ENCODE measurements around the gene KIRREL3.

Gene KIRREL3

GRCh38 chr11:126696982-126697381, 303.6 kb downstream of the KIRREL3 start:
- no peak overlapping the region for H3K27ac ChIP-seq (ENCODE audit: low read depth, low read length)
- H3K4me1 ChIP-seq (ENCODE audit: control insufficient read depth, insufficient read depth, low read length, unreplicated experiment), result no peaks in the 10 kb centered on the region
- no peak overlapping the region for H2AFZ ChIP-seq (ENCODE audit: low read length, unreplicated experiment)
- H3K36me3 ChIP-seq (ENCODE audit: insufficient read depth, low read length), result no peaks in the 10 kb centered on the region
- H3K27me3 ChIP-seq (ENCODE audit: insufficient read depth, low read length), result no peaks in the 10 kb centered on the region
- no peak overlapping the region for H3K4me3 ChIP-seq (ENCODE audit: low read depth, low read length)
- H3K79me2 ChIP-seq (ENCODE audit: control insufficient read depth, insufficient read depth, low read length, unreplicated experiment), result no peaks in the 10 kb centered on the region

GRCh38 chr11:126695293-126695692, 305.3 kb downstream of the KIRREL3 start:
- no peaks in the 10 kb centered on the region for H3K36me3 ChIP-seq (ENCODE audit: insufficient read depth, low read length)
- no peaks in the 10 kb centered on the region for H3K27me3 ChIP-seq (ENCODE audit: insufficient read depth, low read length)
- no peak overlapping the region for H3K4me3 ChIP-seq (ENCODE audit: low read depth, low read length)
- H2AFZ ChIP-seq (ENCODE audit: low read length, unreplicated experiment), result no peak overlapping the region
- no peaks in the 10 kb centered on the region for H3K4me1 ChIP-seq (ENCODE audit: control insufficient read depth, insufficient read depth, low read length, unreplicated experiment)
- no peak overlapping the region for H3K27ac ChIP-seq (ENCODE audit: low read depth, low read length)
- H3K79me2 ChIP-seq (ENCODE audit: control insufficient read depth, insufficient read depth, low read length, unreplicated experiment), result no peaks in the 10 kb centered on the region

GRCh38 chr11:126694065-126694625, 306.4 kb downstream of the KIRREL3 start:
- H3K27ac ChIP-seq (ENCODE audit: low read depth, low read length), result no peak overlapping the region
- H3K4me3 ChIP-seq (ENCODE audit: low read depth, low read length), result no peak overlapping the region
- no peaks in the 10 kb centered on the region for H3K4me1 ChIP-seq (ENCODE audit: control insufficient read depth, insufficient read depth, low read length, unreplicated experiment)
- no peaks in the 10 kb centered on the region for H3K79me2 ChIP-seq (ENCODE audit: control insufficient read depth, insufficient read depth, low read length, unreplicated experiment)
- no peak overlapping the region for H2AFZ ChIP-seq (ENCODE audit: low read length, unreplicated experiment)
- no peaks in the 10 kb centered on the region for H3K36me3 ChIP-seq (ENCODE audit: insufficient read depth, low read length)
- H3K27me3 ChIP-seq (ENCODE audit: insufficient read depth, low read length), result no peaks in the 10 kb centered on the region

GRCh38 chr11:126687477-126687876, 313.1 kb downstream of the KIRREL3 start:
- H2AFZ ChIP-seq (ENCODE audit: low read length, unreplicated experiment), result no peak overlapping the region
- no peaks in the 10 kb centered on the region for H3K4me1 ChIP-seq (ENCODE audit: control insufficient read depth, insufficient read depth, low read length, unreplicated experiment)
- H3K27me3 ChIP-seq (ENCODE audit: insufficient read depth, low read length), result no peaks in the 10 kb centered on the region
- H3K27ac ChIP-seq (ENCODE audit: low read depth, low read length), result no peak overlapping the region
- H3K36me3 ChIP-seq (ENCODE audit: insufficient read depth, low read length), result no peaks in the 10 kb centered on the region
- no peaks in the 10 kb centered on the region for H3K79me2 ChIP-seq (ENCODE audit: control insufficient read depth, insufficient read depth, low read length, unreplicated experiment)
- no peak overlapping the region for H3K4me3 ChIP-seq (ENCODE audit: low read depth, low read length)

- Histone ChIP-seq H3K27me3 (ENCODE audit: insufficient read depth, low read length) (no peaks in the 10 kb centered on the region), H3K27ac (ENCODE audit: low read depth, low read length) (no peak overlapping the region), H3K79me2 (ENCODE audit: control insufficient read depth, insufficient read depth, low read length, unreplicated experiment) (no peaks in the 10 kb centered on the region), H3K36me3 (ENCODE audit: insufficient read depth, low read length) (no peaks in the 10 kb centered on the region), H3K4me1 (ENCODE audit: control insufficient read depth, insufficient read depth, low read length, unreplicated experiment) (no peaks in the 10 kb centered on the region), H3K4me3 (ENCODE audit: low read depth, low read length) (no peak overlapping the region), H2AFZ (ENCODE audit: low read length, unreplicated experiment) (no peak overlapping the region)
Measured at GRCh38 chr11:126686938-126687337, 313.6 kb downstream of the KIRREL3 start.

GRCh38 chr11:126683766-126684728, 316.5 kb downstream of the KIRREL3 start:
- Histone ChIP-seq H3K36me3 (ENCODE audit: insufficient read depth, low read length) (no peaks in the 10 kb centered on the region), H3K4me1 (ENCODE audit: control insufficient read depth, insufficient read depth, low read length, unreplicated experiment) (no peaks in the 10 kb centered on the region), H3K27ac (ENCODE audit: low read depth, low read length) (no peak overlapping the region), H3K4me3 (ENCODE audit: low read depth, low read length) (no peak overlapping the region), H2AFZ (ENCODE audit: low read length, unreplicated experiment) (no peak overlapping the region), H3K27me3 (ENCODE audit: insufficient read depth, low read length) (no peaks in the 10 kb centered on the region), H3K79me2 (ENCODE audit: control insufficient read depth, insufficient read depth, low read length, unreplicated experiment) (no peaks in the 10 kb centered on the region)

- no peak overlapping the region for H3K27ac ChIP-seq (ENCODE audit: low read depth, low read length)
- no peaks in the 10 kb centered on the region for H3K4me1 ChIP-seq (ENCODE audit: control insufficient read depth, insufficient read depth, low read length, unreplicated experiment)
- H2AFZ ChIP-seq (ENCODE audit: low read length, unreplicated experiment), result no peak overlapping the region
- H3K27me3 ChIP-seq (ENCODE audit: insufficient read depth, low read length), result no peaks in the 10 kb centered on the region
- no peaks in the 10 kb centered on the region for H3K79me2 ChIP-seq (ENCODE audit: control insufficient read depth, insufficient read depth, low read length, unreplicated experiment)
- H3K4me3 ChIP-seq (ENCODE audit: low read depth, low read length), result no peak overlapping the region
- no peaks in the 10 kb centered on the region for H3K36me3 ChIP-seq (ENCODE audit: insufficient read depth, low read length)
Measured at GRCh38 chr11:126682590-126682989, 318.0 kb downstream of the KIRREL3 start.

- Histone ChIP-seq H3K36me3 (ENCODE audit: insufficient read depth, low read length) (no peaks in the 10 kb centered on the region), H3K4me1 (ENCODE audit: control insufficient read depth, insufficient read depth, low read length, unreplicated experiment) (no peaks in the 10 kb centered on the region), H3K27me3 (ENCODE audit: insufficient read depth, low read length) (no peaks in the 10 kb centered on the region), H2AFZ (ENCODE audit: low read length, unreplicated experiment) (no peak overlapping the region), H3K27ac (ENCODE audit: low read depth, low read length) (no peak overlapping the region), H3K79me2 (ENCODE audit: control insufficient read depth, insufficient read depth, low read length, unreplicated experiment) (no peaks in the 10 kb centered on the region), H3K4me3 (ENCODE audit: low read depth, low read length) (no peak overlapping the region)
Measured at GRCh38 chr11:126680700-126681099, 319.9 kb downstream of the KIRREL3 start.

- H3K27ac ChIP-seq (ENCODE audit: low read depth, low read length), result no peak overlapping the region
Measured at GRCh38 chr11:126680131-126680530, 320.4 kb downstream of the KIRREL3 start.

GRCh38 chr11:126679033-126679432, 321.5 kb downstream of the KIRREL3 start:
- Histone ChIP-seq H3K79me2 (ENCODE audit: control insufficient read depth, insufficient read depth, low read length, unreplicated experiment) (no peaks in the 10 kb centered on the region), H3K27ac (ENCODE audit: low read depth, low read length) (no peak overlapping the region), H3K4me1 (ENCODE audit: control insufficient read depth, insufficient read depth, low read length, unreplicated experiment) (no peaks in the 10 kb centered on the region)

More at GRCh38 chr11:126680131-126680530, 320.4 kb downstream of the KIRREL3 start:
- H3K79me2 ChIP-seq (ENCODE audit: control insufficient read depth, insufficient read depth, low read length, unreplicated experiment), result no peaks in the 10 kb centered on the region
- no peaks in the 10 kb centered on the region for H3K36me3 ChIP-seq (ENCODE audit: insufficient read depth, low read length)
- no peak overlapping the region for H3K4me3 ChIP-seq (ENCODE audit: low read depth, low read length)
- H3K4me1 ChIP-seq (ENCODE audit: control insufficient read depth, insufficient read depth, low read length, unreplicated experiment), result no peaks in the 10 kb centered on the region
- no peaks in the 10 kb centered on the region for H3K27me3 ChIP-seq (ENCODE audit: insufficient read depth, low read length)
- no peak overlapping the region for H2AFZ ChIP-seq (ENCODE audit: low read length, unreplicated experiment)

GRCh38 chr11:126676536-126676935, 324.0 kb downstream of the KIRREL3 start:
- Histone ChIP-seq H3K4me1 (ENCODE audit: control insufficient read depth, insufficient read depth, low read length, unreplicated experiment) (no peaks in the 10 kb centered on the region), H3K27ac (ENCODE audit: low read depth, low read length) (no peak overlapping the region), H2AFZ (ENCODE audit: low read length, unreplicated experiment) (no peak overlapping the region), H3K36me3 (ENCODE audit: insufficient read depth, low read length) (no peaks in the 10 kb centered on the region), H3K27me3 (ENCODE audit: insufficient read depth, low read length) (no peaks in the 10 kb centered on the region; the same call in 1 of the 2 replicates), H3K4me3 (ENCODE audit: low read depth, low read length) (no peak overlapping the region), H3K79me2 (ENCODE audit: control insufficient read depth, insufficient read depth, low read length, unreplicated experiment) (no peaks in the 10 kb centered on the region)

More at GRCh38 chr11:126679033-126679432, 321.5 kb downstream of the KIRREL3 start:
- no peaks in the 10 kb centered on the region for H3K27me3 ChIP-seq (ENCODE audit: insufficient read depth, low read length)
- no peak overlapping the region for H3K4me3 ChIP-seq (ENCODE audit: low read depth, low read length)
- H3K36me3 ChIP-seq (ENCODE audit: insufficient read depth, low read length), result no peaks in the 10 kb centered on the region
- no peak overlapping the region for H2AFZ ChIP-seq (ENCODE audit: low read length, unreplicated experiment)

Measured in ACC112 (cell line).